DND-41 (cell line): Measurements from ENCODE around the gene IL22RA1.

Source experiments
- CTCF ChIP-seq: IDR thresholded peaks from 2 replicates; pipeline ENCODE4 v1.5.1; 2012; ENCODE audit warnings: borderline replicate concordance, low read length, moderate library complexity, mild to moderate bottlenecking; ENCODE audit not compliant: poor library complexity, severe bottlenecking; ENCODE audit errors: extremely low read depth
- EZH2 ChIP-seq: IDR thresholded peaks from 3 replicates; pipeline ENCODE4 v1.6.1; 2012; ENCODE audit warnings: borderline replicate concordance, low read depth, mild to moderate bottlenecking, moderate library complexity, low read length, inconsistent platforms; ENCODE audit not compliant: severe bottlenecking

DNA sequence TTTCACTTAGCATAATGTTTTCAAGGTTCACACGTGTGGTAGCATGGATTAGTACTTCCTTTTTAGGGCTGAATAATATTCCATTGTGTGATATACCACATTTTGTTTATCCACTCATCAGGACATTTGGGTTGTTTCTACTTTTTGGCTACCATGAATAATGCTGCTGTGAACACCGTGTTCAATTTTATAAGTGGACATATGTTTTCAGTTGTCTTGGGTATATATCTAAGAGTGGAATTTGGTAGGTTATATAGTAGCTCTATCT, 3.8 kb downstream of the IL22RA1 start:
- TF ChIP-seq EZH2, result no peak
- no peak for TF ChIP-seq CTCF
